ENCODE data around the gene ATR. TPM values are rescaled to one million over a fixed set of nuclear protein-coding genes. Genes with fewer than 3 reads are reported as not detected.

The ATR gene
- total RNA-seq, 1 donor from 2014 or later = 19.7 TPM

DNA sequence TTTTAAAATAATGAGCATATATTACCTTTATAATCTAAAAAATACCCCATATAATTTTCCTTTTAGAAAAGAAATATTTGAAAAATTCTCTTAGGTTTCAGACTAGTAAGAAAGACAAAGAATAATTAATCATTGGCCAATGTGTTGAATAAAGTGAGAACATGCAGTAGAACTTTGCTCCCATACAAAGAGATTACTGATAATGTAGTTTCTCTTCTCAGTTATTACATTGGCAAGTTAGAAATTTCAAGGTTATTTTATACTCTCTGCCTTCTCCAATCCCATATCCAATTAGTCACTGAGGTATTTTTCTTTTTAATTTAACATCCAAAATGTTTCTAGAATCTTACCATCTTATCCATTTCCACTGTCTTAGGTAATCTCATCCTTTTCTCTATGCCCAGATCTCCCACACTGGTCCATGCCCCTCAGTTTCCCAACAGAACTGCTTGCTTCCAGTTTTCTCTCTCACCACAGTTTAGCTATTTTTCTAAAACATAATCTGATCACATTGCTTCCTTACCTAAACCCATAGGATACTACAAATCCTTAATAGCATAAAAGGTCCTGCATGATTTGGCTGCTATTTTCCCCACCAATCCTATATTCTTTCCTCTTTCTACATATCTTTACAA, 141.5 kb downstream of the ATR start:
- no peak overlapping the region for H3K27ac ChIP-seq
- intact Hi-C loops (cut with DNase I) = no loop called here

DNA sequence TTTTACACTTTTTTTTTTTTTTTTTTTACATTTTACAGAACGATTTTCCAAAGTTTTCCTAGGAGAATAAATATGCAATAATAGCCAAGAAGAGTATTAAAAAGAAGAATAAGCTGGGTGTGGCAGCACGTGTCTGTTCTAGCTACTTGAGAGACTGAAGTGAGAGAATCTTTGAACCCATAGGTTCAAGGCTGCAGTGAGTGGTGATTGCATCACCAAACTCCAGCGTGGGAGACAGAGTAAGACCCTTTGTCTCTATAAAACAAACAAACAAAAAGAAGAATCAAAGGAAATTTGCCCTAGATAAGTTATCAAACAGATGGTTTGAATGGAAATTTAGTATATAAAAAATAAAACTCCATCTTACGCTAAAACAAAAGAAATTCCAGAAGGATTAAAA, 144.0 kb downstream of the ATR start:
- Histone ChIP-seq H3K9me3 (no peaks in the 10 kb centered on the region), H3K36me3 (peaks cover 38% of the 10 kb centered on the region), H3K27me3 (ENCODE audit: low read depth) (no peaks in the 10 kb centered on the region), H3K4me3 (no peak overlapping the region), H3K27ac (no peak overlapping the region), H3K4me1 (no peaks in the 10 kb centered on the region)
- ATAC-seq (no peak), DNase-seq (no peak)
- TF ChIP-seq, protein P1, sequence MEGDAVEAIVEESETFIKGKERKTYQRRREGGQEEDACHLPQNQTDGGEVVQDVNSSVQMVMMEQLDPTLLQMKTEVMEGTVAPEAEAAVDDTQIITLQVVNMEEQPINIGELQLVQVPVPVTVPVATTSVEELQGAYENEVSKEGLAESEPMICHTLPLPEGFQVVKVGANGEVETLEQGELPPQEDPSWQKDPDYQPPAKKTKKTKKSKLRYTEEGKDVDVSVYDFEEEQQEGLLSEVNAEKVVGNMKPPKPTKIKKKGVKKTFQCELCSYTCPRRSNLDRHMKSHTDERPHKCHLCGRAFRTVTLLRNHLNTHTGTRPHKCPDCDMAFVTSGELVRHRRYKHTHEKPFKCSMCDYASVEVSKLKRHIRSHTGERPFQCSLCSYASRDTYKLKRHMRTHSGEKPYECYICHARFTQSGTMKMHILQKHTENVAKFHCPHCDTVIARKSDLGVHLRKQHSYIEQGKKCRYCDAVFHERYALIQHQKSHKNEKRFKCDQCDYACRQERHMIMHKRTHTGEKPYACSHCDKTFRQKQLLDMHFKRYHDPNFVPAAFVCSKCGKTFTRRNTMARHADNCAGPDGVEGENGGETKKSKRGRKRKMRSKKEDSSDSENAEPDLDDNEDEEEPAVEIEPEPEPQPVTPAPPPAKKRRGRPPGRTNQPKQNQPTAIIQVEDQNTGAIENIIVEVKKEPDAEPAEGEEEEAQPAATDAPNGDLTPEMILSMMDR (IDR thresholded peaks at IDR 0.05) = no peak
- intact Hi-C loops (cut with DNase I) = no loop called here

More for the DNA sequence above, 141.5 kb downstream of the ATR start:
- Histone ChIP-seq H3K27me3 (ENCODE audit: low read depth) (no peaks in the 10 kb centered on the region), H3K36me3 (peaks cover 17% of the 10 kb centered on the region), H3K4me1 (peaks cover 2% of the 10 kb centered on the region), H3K4me3 (no peak overlapping the region), H3K9me3 (no peaks in the 10 kb centered on the region)
- ATAC-seq (no peak), DNase-seq (no peak)
- TF ChIP-seq, protein P1 (IDR thresholded peaks at IDR 0.05) = no peak

DNA sequence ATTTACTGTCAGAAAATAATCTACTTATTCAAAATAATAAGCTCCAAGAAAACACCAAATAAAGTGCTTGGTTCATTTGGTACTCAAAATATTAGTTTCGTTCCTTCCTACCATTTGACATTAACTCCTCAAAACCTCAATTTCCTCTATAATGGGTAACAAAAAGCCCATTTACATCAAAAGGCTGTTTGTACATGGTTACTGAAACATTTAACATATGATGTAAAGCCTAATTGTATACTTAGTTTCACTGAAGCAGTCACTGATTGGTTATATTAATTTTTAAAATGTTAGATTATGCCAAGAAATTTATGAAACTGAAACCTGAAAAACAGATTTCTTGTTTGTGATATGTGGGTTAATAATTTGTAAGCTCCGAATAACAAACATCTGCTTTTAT, 145.4 kb downstream of the ATR start:
- no peaks in the 10 kb centered on the region for H3K4me1 ChIP-seq
- peaks cover 49% of the 10 kb centered on the region for H3K36me3 ChIP-seq
- TF ChIP-seq, protein P1 (IDR thresholded peaks at IDR 0.05) = no peak
- intact Hi-C loops (cut with DNase I) = no loop called here
- no peak for DNase-seq
- H3K27ac ChIP-seq = no peak overlapping the region
- no peak for ATAC-seq
- no peak overlapping the region for H3K4me3 ChIP-seq
- no peaks in the 10 kb centered on the region for H3K27me3 ChIP-seq (ENCODE audit: low read depth)
- no peaks in the 10 kb centered on the region for H3K9me3 ChIP-seq

DNA sequence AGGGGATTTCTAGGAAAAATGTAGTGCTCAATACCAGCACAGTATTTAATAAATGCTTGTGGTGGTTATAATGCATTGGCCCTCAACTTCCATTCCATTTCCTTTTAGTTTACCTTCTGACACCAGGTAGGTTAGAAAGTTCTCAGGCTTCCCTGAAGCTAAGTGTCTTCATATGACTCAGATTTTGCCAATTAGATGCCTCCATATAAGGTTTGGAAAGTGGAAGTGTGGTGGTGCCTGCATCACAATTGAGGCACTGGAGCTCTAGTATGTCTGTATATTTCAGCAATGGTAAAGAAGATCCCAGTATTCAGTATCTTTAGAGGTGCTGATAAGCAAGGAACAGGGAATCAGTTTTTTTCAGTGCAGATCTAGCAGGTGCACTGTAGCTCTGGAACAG, 149.0 kb downstream of the ATR start:
- TF ChIP-seq, protein P1 (IDR thresholded peaks at IDR 0.05) = no peak
- Histone ChIP-seq H3K36me3 (peaks cover 57% of the 10 kb centered on the region), H3K9me3 (no peaks in the 10 kb centered on the region), H3K4me1 (no peaks in the 10 kb centered on the region), H3K27me3 (ENCODE audit: low read depth) (no peaks in the 10 kb centered on the region), H3K4me3 (no peak overlapping the region), H3K27ac (no peak overlapping the region)
- no peak for DNase-seq
- intact Hi-C loops (cut with DNase I) = no loop called here
- ATAC-seq = no peak

DNA sequence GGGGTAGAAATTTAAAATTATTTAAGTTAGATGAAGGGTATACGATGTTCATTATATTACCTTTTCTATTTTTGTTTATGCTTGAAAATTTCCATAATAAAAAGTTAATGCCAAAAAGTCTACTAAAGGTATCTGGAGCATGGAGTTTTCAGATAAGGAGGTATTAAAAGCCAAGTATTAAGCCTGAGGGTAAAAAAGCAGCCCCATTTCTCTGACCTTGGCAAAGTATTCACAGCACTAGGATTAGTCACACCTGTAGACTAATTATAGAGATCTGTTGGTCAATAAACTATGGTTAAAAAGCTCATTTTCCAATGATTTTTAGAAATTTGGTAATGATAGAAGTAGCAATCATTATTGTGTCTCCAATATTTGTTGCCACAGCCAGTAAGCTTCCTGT, 153.8 kb downstream of the ATR start:
- no peaks in the 10 kb centered on the region for H3K4me1 ChIP-seq
- intact Hi-C loops (cut with DNase I) = no loop called here
- peaks cover 75% of the 10 kb centered on the region for H3K36me3 ChIP-seq
- TF ChIP-seq, protein P1 (IDR thresholded peaks at IDR 0.05) = no peak
- H3K27me3 ChIP-seq (ENCODE audit: low read depth) = no peaks in the 10 kb centered on the region
- H3K27ac ChIP-seq = no peak overlapping the region
- H3K4me3 ChIP-seq = no peak overlapping the region
- no peaks in the 10 kb centered on the region for H3K9me3 ChIP-seq
- no peak for DNase-seq
- no peak for ATAC-seq

Data from lower lobe of right lung (tissue), 2 donors.